ENCODE data around the gene PICK1.

Gene PICK1

DNA sequence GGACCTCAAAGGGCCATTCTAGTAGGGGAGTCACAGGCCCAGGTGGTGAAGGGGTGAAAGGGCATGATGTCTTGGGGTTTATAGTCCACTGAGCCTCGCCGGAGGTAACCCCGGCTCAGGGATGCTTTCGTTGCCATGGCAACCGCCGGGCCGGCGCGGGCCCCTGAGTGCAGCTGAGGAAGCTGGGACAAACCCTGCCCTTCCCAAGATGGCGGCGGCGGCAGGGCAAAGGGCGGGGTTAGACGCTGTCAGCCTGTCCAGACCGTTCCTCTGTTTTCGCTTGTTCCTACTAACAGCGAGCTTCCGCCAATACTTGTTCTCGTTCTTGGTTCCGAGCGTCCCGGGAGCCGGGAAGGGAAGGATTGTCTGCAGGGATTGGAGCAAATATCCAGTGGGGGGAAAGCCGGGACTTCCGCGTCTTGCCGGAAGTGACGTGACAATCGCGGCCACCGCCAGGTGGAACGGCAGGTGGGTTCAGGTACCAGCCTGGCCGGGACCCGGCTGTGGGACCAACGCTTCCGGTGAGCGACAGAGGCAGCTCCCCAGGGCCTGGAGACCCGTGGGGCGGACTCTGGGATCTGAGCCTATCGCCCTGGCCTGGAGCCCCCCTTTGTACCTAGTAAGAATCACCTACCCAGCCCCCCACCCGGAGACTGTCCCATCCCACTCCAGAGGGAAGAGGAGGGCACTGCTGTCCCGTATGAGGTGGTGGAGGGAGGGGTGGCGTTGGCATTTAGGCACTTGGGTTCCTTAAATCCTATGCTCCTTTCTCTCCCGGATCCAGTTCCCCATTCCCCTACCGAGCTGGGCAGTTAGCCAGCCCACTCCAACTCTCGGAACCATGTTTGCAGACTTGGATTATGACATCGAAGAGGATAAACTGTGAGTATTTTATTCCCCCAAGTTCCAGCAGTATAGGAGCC lies at the start of gene PICK1 (continued):
- no peak for TF ChIP-seq ZNF274 (IDR thresholded peaks at IDR 0.05; ENCODE audit: low read length)
- no peak for TF ChIP-seq ZNF274 (tag by site-specific recombination; IDR thresholded peaks at IDR 0.05; ENCODE audit: borderline replicate concordance)
- TF ChIP-seq HOXD13 (CRISPR knock-in tag; IDR thresholded peaks at IDR 0.05; ENCODE audit: borderline replicate concordance) = no peak
- TF ChIP-seq ZNF664 (tag by site-specific recombination; IDR thresholded peaks at IDR 0.05) = no peak
- no peak for TF ChIP-seq ZNF530 (tag by site-specific recombination; IDR thresholded peaks at IDR 0.05; ENCODE audit: low read depth)
- TF ChIP-seq ZNF184 (tag by site-specific recombination; IDR thresholded peaks at IDR 0.05) = no peak
- TF ChIP-seq ZNF585B (tag by site-specific recombination; IDR thresholded peaks at IDR 0.05) = no peak
- no peak for TF ChIP-seq HOXA7 (CRISPR knock-in tag; IDR thresholded peaks at IDR 0.05; ENCODE audit: borderline replicate concordance)
- TF ChIP-seq ZNF473 (tag by site-specific recombination; IDR thresholded peaks at IDR 0.05) = no peak
- TF ChIP-seq SCRT1 (tag by site-specific recombination; IDR thresholded peaks at IDR 0.05; ENCODE audit: borderline replicate concordance) = no peak
- TF ChIP-seq ZFP37 (tag by site-specific recombination; IDR thresholded peaks at IDR 0.05) = no peak

GRCh38 chr22:38009000-38009806 lies 48.0 kb upstream of the PICK1 start:
- CTCF ChIA-PET = interaction anchor here (0.5 to 0.7 kb wide), 2 partner anchors 75 to 341 kb away, joined by 3 read pairs; no protein-coding TSS in a partner anchor
- POLR2A ChIA-PET = no interaction called here
- H3K9me3 ChIP-seq (ENCODE audit: control insufficient read depth, insufficient read depth, low read depth, low read length) = no peaks in the 10 kb centered on the region
- no peak overlapping the region for H3K27ac ChIP-seq (ENCODE audit: extremely low read depth, low read depth, low read length)
- no peak overlapping the region for H3K4me3 ChIP-seq (ENCODE audit: low read depth, low read length)
- H3K36me3 ChIP-seq (ENCODE audit: control insufficient read depth in 2 of 2, insufficient read depth in 1 of 2, low read length in 2 of 2) = no peaks in the 10 kb centered on the region
- TF ChIP-seq ZNF610 (tag by site-specific recombination; IDR thresholded peaks at IDR 0.05; ENCODE audit: borderline replicate concordance) = no peak
- no peak for TF ChIP-seq HOXD13 (CRISPR knock-in tag; IDR thresholded peaks at IDR 0.05; ENCODE audit: borderline replicate concordance)
- no peak for TF ChIP-seq ZNF114 (tag by site-specific recombination; IDR thresholded peaks at IDR 0.05)
- TF ChIP-seq, protein P1, sequence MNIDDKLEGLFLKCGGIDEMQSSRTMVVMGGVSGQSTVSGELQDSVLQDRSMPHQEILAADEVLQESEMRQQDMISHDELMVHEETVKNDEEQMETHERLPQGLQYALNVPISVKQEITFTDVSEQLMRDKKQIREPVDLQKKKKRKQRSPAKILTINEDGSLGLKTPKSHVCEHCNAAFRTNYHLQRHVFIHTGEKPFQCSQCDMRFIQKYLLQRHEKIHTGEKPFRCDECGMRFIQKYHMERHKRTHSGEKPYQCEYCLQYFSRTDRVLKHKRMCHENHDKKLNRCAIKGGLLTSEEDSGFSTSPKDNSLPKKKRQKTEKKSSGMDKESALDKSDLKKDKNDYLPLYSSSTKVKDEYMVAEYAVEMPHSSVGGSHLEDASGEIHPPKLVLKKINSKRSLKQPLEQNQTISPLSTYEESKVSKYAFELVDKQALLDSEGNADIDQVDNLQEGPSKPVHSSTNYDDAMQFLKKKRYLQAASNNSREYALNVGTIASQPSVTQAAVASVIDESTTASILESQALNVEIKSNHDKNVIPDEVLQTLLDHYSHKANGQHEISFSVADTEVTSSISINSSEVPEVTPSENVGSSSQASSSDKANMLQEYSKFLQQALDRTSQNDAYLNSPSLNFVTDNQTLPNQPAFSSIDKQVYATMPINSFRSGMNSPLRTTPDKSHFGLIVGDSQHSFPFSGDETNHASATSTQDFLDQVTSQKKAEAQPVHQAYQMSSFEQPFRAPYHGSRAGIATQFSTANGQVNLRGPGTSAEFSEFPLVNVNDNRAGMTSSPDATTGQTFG (tag by site-specific recombination; IDR thresholded peaks at IDR 0.05; ENCODE audit: borderline replicate concordance) = no peak
- no peak for TF ChIP-seq ZNF548 (tag by site-specific recombination; IDR thresholded peaks at IDR 0.05)
- TF ChIP-seq ZNF514 (tag by site-specific recombination; IDR thresholded peaks at IDR 0.05) = no peak
- TF ChIP-seq ZNF558 (tag by site-specific recombination; IDR thresholded peaks at IDR 0.05) = no peak
- TF ChIP-seq, protein P2, sequence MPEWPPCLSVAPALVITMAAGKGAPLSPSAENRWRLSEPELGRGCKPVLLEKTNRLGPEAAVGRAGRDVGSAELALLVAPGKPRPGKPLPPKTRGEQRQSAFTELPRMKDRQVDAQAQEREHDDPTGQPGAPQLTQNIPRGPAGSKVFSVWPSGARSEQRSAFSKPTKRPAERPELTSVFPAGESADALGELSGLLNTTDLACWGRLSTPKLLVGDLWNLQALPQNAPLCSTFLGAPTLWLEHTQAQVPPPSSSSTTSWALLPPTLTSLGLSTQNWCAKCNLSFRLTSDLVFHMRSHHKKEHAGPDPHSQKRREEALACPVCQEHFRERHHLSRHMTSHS (tag by site-specific recombination; IDR thresholded peaks at IDR 0.05) = no peak
- TF ChIP-seq ZNF777 (tag by site-specific recombination; IDR thresholded peaks at IDR 0.05; ENCODE audit: borderline replicate concordance) = no peak
- TF ChIP-seq ZNF701 (tag by site-specific recombination; IDR thresholded peaks at IDR 0.05) = no peak
- no peak for TF ChIP-seq KLF7 (tag by site-specific recombination; IDR thresholded peaks at IDR 0.05; ENCODE audit: borderline replicate concordance)
- no peak for TF ChIP-seq ZXDB (tag by site-specific recombination; IDR thresholded peaks at IDR 0.05)
- no peak for TF ChIP-seq ZBTB7A (tag by site-specific recombination; IDR thresholded peaks at IDR 0.05; ENCODE audit: low read depth)
- no peak for TF ChIP-seq GLIS1 (tag by site-specific recombination; IDR thresholded peaks at IDR 0.05)
- TF ChIP-seq ZIC2 (tag by site-specific recombination; IDR thresholded peaks at IDR 0.05) = no peak
- no peak for TF ChIP-seq ZNF654 (tag by site-specific recombination; IDR thresholded peaks at IDR 0.05; ENCODE audit: low read depth)
- H3K4me1 ChIP-seq (ENCODE audit: control insufficient read depth, insufficient read depth, low read length) = no peaks in the 10 kb centered on the region
